ENCODE results near the gene ANP32A.
A peak's percentile ranks its signal among the peaks of the same experiment; 100 is the strongest.

The ANP32A gene

GRCh38 chr15:68797599-68798345 lies 22.9 kb downstream of the ANP32A start:
- DNase-seq: no peak

- peak; percentile 33 for DNase-seq
Measured at GRCh38 chr15:68797191-68797590, 23.5 kb downstream of the ANP32A start.

- DNase-seq: no peak
Measured at GRCh38 chr15:68796576-68796975, 24.1 kb downstream of the ANP32A start.

GRCh38 chr15:68795298-68795848 lies 25.3 kb downstream of the ANP32A start:
- DNase-seq: peak; percentile 73

- no peak for DNase-seq
Measured at GRCh38 chr15:68794863-68795262, 25.8 kb downstream of the ANP32A start.

- no peak for DNase-seq
Measured at GRCh38 chr15:68794307-68794706, 26.4 kb downstream of the ANP32A start.

- DNase-seq: no peak
Measured at GRCh38 chr15:68793776-68794175, 26.9 kb downstream of the ANP32A start.

- DNase-seq: no peak
Measured at GRCh38 chr15:68792901-68793766, 27.6 kb downstream of the ANP32A start.

- peak; percentile 41 for DNase-seq
Measured at GRCh38 chr15:68791431-68792283, 29.0 kb downstream of the ANP32A start.

- no peak for DNase-seq
Measured at GRCh38 chr15:68790910-68791309, 29.8 kb downstream of the ANP32A start.

GRCh38 chr15:68790242-68790575 lies 30.5 kb downstream of the ANP32A start:
- no peak for DNase-seq

GRCh38 chr15:68789534-68790241 lies 31.0 kb downstream of the ANP32A start:
- no peak for DNase-seq

GRCh38 chr15:68789091-68789490 lies 31.6 kb downstream of the ANP32A start:
- no peak for DNase-seq

GRCh38 chr15:68788264-68788624 lies 32.5 kb downstream of the ANP32A start:
- DNase-seq: no peak

GRCh38 chr15:68787609-68788263 lies 33.0 kb downstream of the ANP32A start:
- no peak for DNase-seq

GRCh38 chr15:68786753-68787152 lies 33.9 kb downstream of the ANP32A start:
- no peak for DNase-seq

- no peak for DNase-seq
Measured at GRCh38 chr15:68785541-68785940, 35.2 kb downstream of the ANP32A start.

GRCh38 chr15:68784206-68784605 lies 36.5 kb downstream of the ANP32A start:
- DNase-seq: no peak

- DNase-seq: peak; percentile 52
Measured at GRCh38 chr15:68783226-68784058, 37.3 kb downstream of the ANP32A start.

- DNase-seq: no peak
Measured at GRCh38 chr15:68782589-68783161, 38.0 kb downstream of the ANP32A start.

All from stimulated activated CD4-positive, alpha-beta T cell treated with anti-CD3 and anti-CD28 coated beads, Interleukin-1b, Interleukin-23, amount 100 ng/mL, for 48 hours (primary cell).